Right ventricle myocardium inferior (tissue), 1 donor: ENCODE data around the gene GJA3. TPM values are rescaled to one million over a fixed set of nuclear protein-coding genes. Genes with fewer than 3 reads are reported as not detected.

Experiments used
- ATAC-seq: fragments of 200-7000 bp; cut with Tn5 transposase; one replicate; pipeline ENCODE4 v1.9.1; 2020; ENCODE audit warnings: mild to moderate bottlenecking, moderate library complexity
- DNase-seq: peaks from one replicate; pipeline ENCODE4 v3.0.0; 2021; ENCODE audit errors: missing footprints
- intact Hi-C: fragments of 100-400 bp; cut with DNase I; formaldehyde crosslinking; loops from one replicate; pipeline ENCODE4 v1.11.0; 2022
- total RNA-seq: library from RNA; stranded (reverse); fragmentation: NEBNext Ultra II Directional; extraction: Animal tissue kit (Norgen Biotek cat#: 25700); gene quantifications from one replicate; pipeline ENCODE4 v1.2.1, GENCODE V29; 2021
- donor health status: DM: no; HTN: yes; CAD: no; lungs with severe emphysema.

The GJA3 gene
- total RNA-seq, 1 donor from 2014 or later: 17.9 TPM

GRCh38 chr13:20188667-20189553 lies 28.1 kb upstream of the GJA3 start:
- intact Hi-C loops: no loop called here
- DNase-seq (no peak), ATAC-seq (no peak)

DNA sequence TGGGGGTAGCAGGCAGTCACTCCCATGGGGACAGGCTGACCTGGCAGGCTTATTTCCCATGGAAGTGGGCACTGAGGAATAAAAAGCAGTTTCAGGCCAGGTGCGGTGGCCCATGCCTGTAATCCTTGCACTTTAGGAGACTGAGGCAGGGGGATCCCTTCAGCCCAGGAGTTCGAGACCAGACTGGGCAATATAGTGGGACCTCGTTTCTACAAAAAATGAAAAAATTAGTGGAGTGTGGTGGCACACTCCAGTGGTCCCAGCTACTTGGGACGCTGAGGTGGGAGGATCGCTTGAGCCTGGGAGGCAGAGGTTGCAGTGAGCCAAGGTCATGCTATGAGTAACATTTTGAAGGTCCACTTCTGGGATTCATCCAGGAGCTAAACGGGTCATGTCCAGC lies 25.9 kb upstream of the GJA3 start:
- ATAC-seq: no peak
- no peak for DNase-seq
- intact Hi-C loops: no loop called here

DNA sequence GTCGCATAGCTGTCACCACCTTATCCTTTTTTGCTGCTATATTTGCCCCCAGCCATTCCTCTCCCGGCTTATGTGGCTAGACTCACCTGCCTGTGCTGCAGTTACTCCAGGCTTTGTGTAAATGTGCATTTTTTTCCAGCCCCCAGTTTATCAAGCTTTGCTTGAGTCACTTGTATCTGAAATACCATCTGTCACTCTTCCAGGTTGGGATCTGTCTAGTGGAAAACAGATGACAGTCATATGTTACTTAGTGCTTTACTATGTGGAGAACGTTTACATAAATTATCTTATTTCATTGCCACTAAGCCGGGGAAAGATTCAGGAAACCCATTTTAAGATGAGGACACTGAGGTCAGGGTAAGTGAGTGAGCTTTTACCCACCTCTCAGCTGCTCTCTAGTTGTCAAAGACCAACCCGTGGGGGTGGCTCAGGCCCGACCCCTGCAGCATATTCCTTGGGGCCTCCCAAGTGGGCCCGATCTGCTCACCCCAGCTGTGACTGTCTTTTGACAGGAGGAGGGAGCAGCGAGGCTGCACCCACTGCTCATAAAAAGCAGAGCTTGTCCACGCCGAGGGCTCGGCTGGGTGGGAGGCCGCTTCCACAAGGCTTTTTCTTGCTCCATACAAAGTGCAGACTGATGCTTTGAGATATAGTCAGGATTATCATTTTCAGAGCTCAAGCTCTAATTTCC lies 24.7 kb upstream of the GJA3 start:
- intact Hi-C loops: no loop called here
- ATAC-seq: no peak
- no peak for DNase-seq

DNA sequence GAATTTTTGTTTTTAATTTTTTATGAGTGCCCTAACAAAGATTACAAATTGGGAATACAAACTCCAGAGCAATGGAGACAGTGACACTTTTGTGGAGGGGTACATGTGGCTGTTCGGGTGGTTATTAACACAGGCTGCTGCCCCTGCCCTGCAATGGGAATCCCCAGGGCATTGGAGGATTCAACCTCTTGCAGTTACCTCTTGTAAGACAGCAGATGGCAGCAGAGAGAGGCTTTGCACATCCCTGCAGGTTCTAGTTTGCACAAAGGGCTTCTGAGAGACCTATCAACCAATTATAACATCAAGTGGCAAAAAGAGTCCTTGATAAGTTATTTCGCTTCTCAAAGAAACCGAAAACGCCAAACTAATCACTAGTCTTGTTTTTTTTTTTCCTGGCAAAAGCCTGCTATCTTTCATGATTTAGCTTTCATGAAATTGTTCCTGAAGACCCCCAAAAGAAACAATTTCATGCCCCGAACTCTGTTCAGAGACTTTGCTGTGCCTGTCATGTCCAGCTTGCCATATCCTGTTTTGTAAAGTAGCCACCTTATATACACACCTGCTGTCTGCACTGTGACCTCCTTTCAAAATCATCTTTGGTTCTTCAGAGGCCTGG lies 21.5 kb upstream of the GJA3 start:
- no peak for DNase-seq
- ATAC-seq: peak; percentile 77
- intact Hi-C loops: loop anchor here (5.0 kb wide), 1 partner anchor 305 kb away; no protein-coding TSS in a partner anchor

GRCh38 chr13:20181188-20181587 lies 20.3 kb upstream of the GJA3 start:
- intact Hi-C loops: loop anchor here (5.0 kb wide), 1 partner anchor 306 kb away; no protein-coding TSS in a partner anchor
- ATAC-seq (no peak), DNase-seq (no peak)

DNA sequence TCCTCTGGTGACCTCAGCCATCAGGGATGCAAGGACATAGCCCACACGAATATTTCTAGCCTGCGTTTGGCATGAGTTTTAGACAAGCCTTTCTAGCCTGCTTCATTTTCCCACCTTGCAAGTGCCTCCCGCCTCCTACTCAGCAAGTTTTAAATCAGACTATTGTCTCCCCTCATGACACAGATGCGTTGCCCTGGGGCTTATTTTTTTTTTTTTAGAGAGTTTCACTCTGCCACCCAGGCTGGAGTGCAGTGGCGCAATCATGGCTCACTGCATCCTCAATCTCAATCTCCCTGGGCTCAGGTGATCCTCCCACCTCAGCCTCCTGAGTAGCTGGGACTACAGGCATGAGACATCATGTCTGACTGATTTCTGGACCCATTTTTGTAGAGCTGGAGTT lies 17.3 kb upstream of the GJA3 start:
- intact Hi-C loops: no loop called here
- no peak for ATAC-seq
- DNase-seq: no peak

GRCh38 chr13:20177049-20177831 lies 16.4 kb upstream of the GJA3 start:
- DNase-seq (no peak), ATAC-seq (no peak)
- intact Hi-C loops: no loop called here

DNA sequence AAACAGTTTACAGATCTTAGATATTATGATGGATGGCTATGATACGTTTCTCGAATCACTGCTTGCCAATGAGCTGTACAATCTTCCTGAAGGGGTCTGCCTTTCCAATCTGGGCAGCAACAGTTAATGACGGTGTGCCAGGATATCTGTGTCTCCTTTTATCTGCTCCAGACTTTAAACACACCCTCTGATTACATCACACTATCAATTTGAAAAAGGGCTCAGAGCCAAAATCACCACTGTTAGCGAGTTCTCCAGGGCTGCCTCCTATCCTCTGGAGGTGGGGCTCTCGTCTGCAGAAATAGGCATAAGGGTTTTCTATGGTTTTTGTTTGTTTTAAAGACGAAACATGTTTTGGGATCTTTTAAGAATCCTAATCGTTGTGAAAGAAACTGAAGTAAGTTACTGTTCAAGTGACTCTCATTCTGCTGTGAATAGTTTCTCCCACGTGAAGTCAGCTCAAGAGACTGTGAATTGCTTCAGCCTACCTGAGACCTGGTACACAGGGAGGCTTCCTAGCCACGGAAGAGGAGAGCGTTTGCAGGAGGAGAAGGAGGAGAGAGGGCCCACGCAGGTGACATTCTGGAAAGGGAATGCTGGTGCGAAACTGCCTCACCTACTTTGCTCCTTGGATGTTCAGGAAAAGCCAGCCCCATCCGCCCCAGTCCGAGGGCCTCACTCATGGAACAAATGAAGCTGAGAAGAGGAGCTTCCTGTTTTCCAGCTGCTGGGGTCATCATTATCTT lies 15.2 kb upstream of the GJA3 start:
- DNase-seq: no peak
- no peak for ATAC-seq
- intact Hi-C loops: no loop called here

DNA sequence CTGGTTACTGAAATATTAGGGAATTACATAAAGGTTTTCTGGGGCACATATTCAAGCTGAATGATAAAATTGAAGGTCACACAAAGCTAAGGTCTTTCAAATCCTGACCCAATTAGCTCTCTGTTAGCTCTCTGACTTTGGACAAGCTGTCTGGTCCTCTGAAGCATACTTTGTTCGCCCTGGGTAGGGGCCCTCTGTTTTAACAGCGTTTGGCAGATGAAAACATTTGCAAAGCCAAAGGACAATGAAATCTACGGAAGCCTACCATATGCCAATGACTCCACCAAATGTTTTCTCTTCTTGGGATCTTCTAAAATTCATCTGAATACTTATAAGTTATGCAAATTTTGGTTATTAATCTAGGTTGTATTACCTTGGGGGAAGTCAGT lies 14.5 kb upstream of the GJA3 start:
- intact Hi-C loops: no loop called here
- DNase-seq (no peak), ATAC-seq (no peak)

- DNase-seq (peak; percentile 83), ATAC-seq (peak; percentile 53)
- intact Hi-C loops: no loop called here
Observed at GRCh38 chr13:20174656-20175405, 14.0 kb upstream of the GJA3 start.

- ATAC-seq (no peak), DNase-seq (no peak)
- intact Hi-C loops: no loop called here
Observed at GRCh38 chr13:20173116-20173746, 12.4 kb upstream of the GJA3 start.

DNA sequence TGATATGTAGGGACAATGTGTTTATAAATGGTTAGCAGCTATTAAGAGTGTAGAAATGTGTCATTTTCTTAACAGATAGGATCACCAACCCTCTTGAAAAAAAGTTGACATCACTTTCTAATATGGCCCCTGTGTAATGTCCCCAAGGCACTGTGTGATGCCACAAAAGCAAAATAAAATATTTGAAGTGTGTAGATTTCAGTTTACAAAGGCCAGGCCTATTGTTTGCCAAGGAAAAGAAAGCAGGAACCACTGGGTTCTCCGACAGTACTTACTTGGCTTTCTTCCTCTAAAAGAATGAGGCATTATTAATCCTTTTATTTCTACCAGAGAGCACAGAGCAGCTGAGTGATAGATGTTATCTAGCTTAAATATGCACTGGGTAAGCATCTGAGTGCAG lies 10.5 kb upstream of the GJA3 start:
- no peak for ATAC-seq
- DNase-seq: no peak
- intact Hi-C loops: no loop called here

GRCh38 chr13:20170921-20171320 lies 10.1 kb upstream of the GJA3 start:
- ATAC-seq (no peak), DNase-seq (no peak)
- intact Hi-C loops: no loop called here

GRCh38 chr13:20168396-20168795 lies 7.5 kb upstream of the GJA3 start:
- ATAC-seq: no peak
- intact Hi-C loops: no loop called here
- no peak for DNase-seq

DNA sequence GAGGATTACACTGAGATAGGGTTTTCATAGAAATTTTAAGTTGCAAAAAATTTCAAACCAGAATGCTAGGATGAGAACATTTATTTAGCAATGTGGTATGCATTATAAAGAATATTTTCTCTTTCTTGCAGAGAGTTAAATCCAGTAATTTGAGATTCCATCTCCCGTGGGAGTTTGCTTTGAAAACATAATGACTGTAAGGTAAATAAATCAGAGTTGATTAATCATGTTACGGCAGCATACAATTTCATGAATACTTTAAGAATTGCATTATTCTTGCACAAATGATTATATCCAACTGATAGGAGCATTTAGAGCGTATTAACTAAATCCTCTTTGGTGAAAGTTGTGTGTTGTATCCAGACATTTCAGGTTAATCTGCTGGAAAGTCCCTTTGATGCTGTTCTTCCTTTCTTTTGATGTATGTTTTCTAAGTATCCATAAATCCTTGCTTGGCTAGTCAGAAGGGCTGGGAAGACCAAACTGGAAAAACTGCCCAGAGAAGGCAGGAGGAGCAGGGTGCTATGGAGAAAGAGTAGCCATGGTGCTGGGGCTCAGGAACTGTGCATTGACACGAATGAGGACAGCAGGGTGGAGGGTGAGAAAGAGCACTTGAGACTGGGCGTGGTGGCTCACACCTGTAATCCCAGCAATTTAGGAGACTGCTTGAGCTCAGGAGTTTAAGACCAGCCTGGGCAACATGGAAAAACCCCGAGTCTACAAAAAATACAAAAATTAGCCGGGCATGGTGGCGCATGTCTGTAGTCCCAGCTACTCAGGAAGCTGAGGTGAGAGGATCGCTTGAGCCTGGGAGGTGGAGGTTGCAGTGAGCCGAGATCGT lies 4.8 kb upstream of the GJA3 start:
- ATAC-seq: no peak
- intact Hi-C loops: no loop called here
- no peak for DNase-seq

DNA sequence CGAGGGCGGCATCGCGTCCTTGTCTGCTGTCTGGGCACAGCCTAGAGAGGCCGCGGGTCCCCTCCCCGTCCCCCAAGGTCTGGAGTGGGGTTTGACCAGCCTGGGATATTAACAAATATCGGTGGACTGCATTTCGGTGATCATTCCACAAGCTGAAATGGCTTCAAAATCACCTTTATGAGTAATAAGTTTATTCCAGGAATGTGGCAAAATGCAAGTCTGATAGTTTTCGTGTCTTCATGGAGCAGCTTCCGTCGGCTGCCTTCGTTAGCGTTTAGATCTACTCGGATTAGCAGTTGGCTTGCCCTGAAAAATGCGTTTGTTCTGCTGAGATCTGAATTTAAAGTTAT lies 1.1 kb upstream of the GJA3 start:
- no peak for DNase-seq
- peak; percentile 14 for ATAC-seq
- intact Hi-C loops: loop anchor here (2.0 to 5.0 kb wide), 4 partner anchors 35 to 180 kb away; no protein-coding TSS in a partner anchor
